ENCODE measurements around the gene TMEM80.
A peak's percentile ranks its signal among the peaks of the same experiment; 100 is the strongest.

The TMEM80 gene

DNA sequence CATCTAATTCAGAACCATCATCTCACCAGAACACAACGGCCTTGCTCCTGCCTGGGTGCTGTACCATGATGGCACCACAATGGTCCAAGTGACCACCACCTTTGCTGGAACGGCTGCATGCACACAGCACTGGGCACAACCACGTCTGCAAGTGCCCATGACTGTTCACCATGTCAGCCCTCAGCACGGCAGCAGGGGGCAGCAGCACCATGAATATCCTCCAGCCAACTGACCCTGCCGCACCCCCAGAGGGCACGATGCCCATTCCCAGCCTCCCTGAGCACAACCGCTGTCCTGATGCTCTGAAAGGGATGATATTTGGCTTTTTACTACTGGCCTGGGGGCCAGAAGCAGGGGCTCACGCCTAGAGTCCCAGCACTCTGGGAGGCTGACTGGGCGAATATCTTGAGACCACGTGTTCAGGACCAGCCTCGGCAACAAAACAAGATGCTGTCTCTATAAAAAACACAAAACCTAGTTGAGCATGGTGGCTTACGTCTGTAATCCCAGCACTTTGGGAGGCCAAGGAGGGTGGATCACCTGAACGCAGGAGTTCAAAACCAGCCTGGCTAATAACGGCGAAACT, 32.8 kb upstream of the TMEM80 start:
- peak; percentile 85 for TF ChIP-seq CTCF (IDR thresholded peaks at IDR 0.05; ENCODE audit: control insufficient read depth, extremely low read depth, insufficient read depth)
- no peak overlapping the region for H3K4me3 ChIP-seq (ENCODE audit: low read depth, low read length)
- no peak for DNase-seq (ENCODE audit: low read depth)

DNA sequence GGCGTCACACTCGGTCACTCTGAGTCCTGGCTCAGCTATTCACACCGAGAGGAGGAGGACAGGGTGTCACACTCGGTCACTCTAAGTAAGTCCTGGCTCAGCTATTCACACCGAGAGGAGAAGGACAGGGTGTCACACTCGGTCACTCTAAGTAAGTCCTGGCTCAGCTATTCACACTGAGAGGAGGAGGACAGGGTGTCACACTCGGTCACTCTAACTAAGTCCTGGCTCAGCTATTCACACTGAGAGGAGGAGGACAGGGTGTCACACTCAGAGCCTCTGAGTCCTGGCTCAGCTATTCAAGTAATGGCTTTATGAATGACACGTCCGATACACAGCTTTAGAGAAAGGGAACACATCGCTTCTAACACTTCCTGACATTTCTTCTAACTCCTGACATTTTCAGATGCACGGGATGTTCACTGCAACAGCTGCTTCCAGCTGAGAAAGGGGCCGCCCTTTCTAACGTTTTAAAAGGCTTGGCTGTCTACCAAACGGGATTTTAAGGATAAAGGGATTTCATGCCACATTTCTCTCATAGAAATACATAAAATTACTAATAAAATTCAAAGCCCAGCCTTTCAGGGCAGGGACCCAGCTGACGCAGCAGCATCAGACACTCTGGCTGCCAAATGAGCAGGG, 30.4 kb upstream of the TMEM80 start:
- peak; percentile 90 for DNase-seq (ENCODE audit: low read depth)

DNA sequence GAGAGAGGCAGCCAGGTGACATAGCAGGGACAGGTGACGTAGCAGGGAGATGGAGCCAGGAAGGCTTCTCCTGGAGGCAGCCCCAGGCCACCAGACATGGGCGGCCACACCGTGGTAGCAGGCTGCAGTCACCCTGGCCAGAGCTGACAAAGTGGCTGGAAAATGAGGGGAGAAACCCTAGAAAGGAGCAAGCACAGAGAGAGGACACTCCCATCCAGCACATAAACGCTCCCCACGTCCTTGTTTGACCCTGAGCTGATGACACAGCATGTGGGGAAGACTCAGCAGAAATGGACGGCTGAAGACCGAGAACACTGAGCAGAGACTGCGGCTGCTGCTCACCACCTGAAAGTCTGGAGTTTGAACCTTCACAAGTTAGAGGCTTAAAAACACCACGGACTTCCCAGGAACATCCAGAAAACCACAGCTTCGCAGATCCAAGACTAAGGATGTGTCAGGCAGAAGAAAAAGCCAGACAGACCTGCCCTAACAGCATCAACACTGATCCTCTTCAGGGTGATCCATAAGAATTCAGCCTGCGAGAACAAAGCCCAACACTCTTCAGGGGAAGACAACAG, 29.8 kb upstream of the TMEM80 start:
- DNase-seq (ENCODE audit: low read depth), result no peak
- H3K4me3 ChIP-seq (ENCODE audit: low read depth, low read length), result peak overlapping the region; percentile 19; the same call in 1 of the 2 replicates
- no peak for TF ChIP-seq CTCF (IDR thresholded peaks at IDR 0.05; ENCODE audit: control insufficient read depth, extremely low read depth, insufficient read depth)

More for the DNA sequence above, 30.4 kb upstream of the TMEM80 start:
- TF ChIP-seq CTCF (IDR thresholded peaks at IDR 0.05; ENCODE audit: control insufficient read depth, extremely low read depth, insufficient read depth), result no peak
- H3K4me3 ChIP-seq (ENCODE audit: low read depth, low read length), result 0 out of 2 replicates have a peak overlapping the region, but pooled peaks have one; percentile 9

GRCh38 chr11:673866-674265, 21.8 kb upstream of the TMEM80 start:
- no peak for DNase-seq (ENCODE audit: low read depth)
- TF ChIP-seq CTCF (IDR thresholded peaks at IDR 0.05; ENCODE audit: control insufficient read depth, extremely low read depth, insufficient read depth), result no peak
- H3K4me3 ChIP-seq (ENCODE audit: low read depth, low read length), result no peak overlapping the region

- DNase-seq (ENCODE audit: low read depth), result no peak
- no peak for TF ChIP-seq CTCF (IDR thresholded peaks at IDR 0.05; ENCODE audit: control insufficient read depth, extremely low read depth, insufficient read depth)
- H3K4me3 ChIP-seq (ENCODE audit: low read depth, low read length), result no peak overlapping the region
These were observed 21.2 kb upstream of the TMEM80 start for GRCh38 chr11:674406-674805.

DNA sequence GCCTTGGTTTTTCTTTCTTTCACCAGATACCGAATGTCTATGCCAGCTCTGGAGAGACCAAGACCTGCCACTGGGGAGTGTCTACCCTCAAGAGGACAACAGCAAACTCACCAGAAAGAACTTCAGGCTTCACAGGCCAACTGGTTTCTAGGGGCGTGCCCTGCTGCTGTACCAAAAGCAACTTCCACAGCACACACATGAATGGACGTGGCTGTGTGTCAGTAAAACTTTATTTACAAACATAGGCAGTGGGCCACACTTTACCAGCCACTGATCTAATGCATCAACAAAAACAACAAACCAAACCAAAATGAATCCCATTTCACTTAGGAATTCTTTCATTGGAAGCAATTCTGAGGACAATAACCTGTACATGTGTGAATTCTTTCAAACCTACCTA, 17.3 kb upstream of the TMEM80 start:
- no peak overlapping the region for H3K4me3 ChIP-seq (ENCODE audit: low read depth, low read length)
- no peak for DNase-seq (ENCODE audit: low read depth)
- no peak for TF ChIP-seq CTCF (IDR thresholded peaks at IDR 0.05; ENCODE audit: control insufficient read depth, extremely low read depth, insufficient read depth)

Measured in LNCaP clone FGC (cell line).